HL-60 (cell line): ENCODE results near the gene KCNF1.

Experiments used
- CTCF ChIP-seq: IDR thresholded peaks from one replicate; pipeline ENCODE4 v1.5.1; 2011; ENCODE audit warnings: low read length, control low read depth, inconsistent platforms; ENCODE audit not compliant: insufficient read depth
- GABPA ChIP-seq: IDR thresholded peaks from 2 replicates; pipeline ENCODE4 v1.6.1; 2012; ENCODE audit warnings: low read depth
- REST ChIP-seq: IDR thresholded peaks from 2 replicates; pipeline ENCODE4 v1.6.1; 2012; ENCODE audit warnings: low read depth; ENCODE audit not compliant: insufficient replicate concordance

GRCh38 chr2:10890706-10891270 lies 20.9 kb upstream of the KCNF1 start:
- TF ChIP-seq CTCF: no peak
- TF ChIP-seq REST: no peak
- TF ChIP-seq GABPA: no peak
